ENCODE data around the gene HRC. TPM values are rescaled to one million over a fixed set of nuclear protein-coding genes. Genes with fewer than 3 reads are reported as not detected.

Gene HRC
- total RNA-seq, 2 donors from 2014 or later = 0.57 to 3.9 TPM

DNA sequence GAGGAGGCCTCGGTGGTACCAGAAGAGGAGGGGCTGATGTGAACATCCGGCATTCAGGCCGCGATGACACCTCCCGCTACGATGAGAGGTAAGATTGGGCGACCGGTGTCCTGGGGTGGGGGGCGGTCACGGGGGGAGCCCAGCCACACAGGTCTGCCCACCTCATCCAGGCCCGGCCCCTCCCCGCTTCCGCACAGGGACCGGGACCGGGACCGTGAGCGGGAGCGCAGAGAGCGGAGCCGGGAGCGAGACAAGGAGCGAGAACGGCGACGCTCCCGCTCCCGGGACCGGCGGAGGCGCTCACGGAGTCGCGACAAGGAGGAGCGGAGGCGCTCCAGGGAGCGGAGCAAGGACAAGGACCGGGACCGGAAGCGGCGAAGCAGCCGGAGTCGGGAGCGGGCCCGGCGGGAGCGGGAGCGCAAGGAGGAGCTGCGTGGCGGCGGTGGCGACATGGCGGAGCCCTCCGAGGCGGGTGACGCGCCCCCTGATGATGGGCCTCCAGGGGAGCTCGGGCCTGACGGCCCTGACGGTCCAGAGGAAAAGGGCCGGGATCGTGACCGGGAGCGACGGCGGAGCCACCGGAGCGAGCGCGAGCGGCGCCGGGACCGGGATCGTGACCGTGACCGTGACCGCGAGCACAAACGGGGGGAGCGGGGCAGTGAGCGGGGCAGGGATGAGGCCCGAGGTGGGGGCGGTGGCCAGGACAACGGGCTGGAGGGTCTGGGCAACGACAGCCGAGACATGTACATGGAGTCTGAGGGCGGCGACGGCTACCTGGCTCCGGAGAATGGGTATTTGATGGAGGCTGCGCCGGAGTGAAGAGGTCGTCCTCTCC lies 47.4 kb downstream of the HRC start:
- no peak overlapping the region for H3K9ac ChIP-seq (ENCODE audit: extremely low read depth, low read length, poor library complexity, severe bottlenecking)
- H3K36me3 ChIP-seq (ENCODE audit: control insufficient read depth, insufficient read depth, low read length) = peaks cover 67% of the 10 kb centered on the region
- H3K4me3 ChIP-seq (ENCODE audit: low read length) = no peak overlapping the region
- no peaks in the 10 kb centered on the region for H3K27me3 Mint-ChIP-seq (ENCODE audit: insufficient read depth)
- no peaks in the 10 kb centered on the region for H3K4me1 ChIP-seq (ENCODE audit: control insufficient read depth, insufficient read depth, low read length)
- no peak overlapping the region for H3K4me3 Mint-ChIP-seq
- peaks cover 4% of the 10 kb centered on the region for H3K4me1 Mint-ChIP-seq
- H3K36me3 Mint-ChIP-seq (ENCODE audit: low read depth) = peaks cover 46% of the 10 kb centered on the region
- H3K27me3 ChIP-seq (ENCODE audit: control insufficient read depth, insufficient read depth, low read length, poor library complexity, severe bottlenecking) = no peaks in the 10 kb centered on the region
- no peak overlapping the region for H3K27ac Mint-ChIP-seq
- H3K9me3 ChIP-seq (ENCODE audit: control insufficient read depth, low read length) = no peaks in the 10 kb centered on the region
- H3K9me3 Mint-ChIP-seq = no peaks in the 10 kb centered on the region
- H3K27ac ChIP-seq (ENCODE audit: low read depth, low read length) = no peak overlapping the region
- TF ChIP-seq, protein P1, sequence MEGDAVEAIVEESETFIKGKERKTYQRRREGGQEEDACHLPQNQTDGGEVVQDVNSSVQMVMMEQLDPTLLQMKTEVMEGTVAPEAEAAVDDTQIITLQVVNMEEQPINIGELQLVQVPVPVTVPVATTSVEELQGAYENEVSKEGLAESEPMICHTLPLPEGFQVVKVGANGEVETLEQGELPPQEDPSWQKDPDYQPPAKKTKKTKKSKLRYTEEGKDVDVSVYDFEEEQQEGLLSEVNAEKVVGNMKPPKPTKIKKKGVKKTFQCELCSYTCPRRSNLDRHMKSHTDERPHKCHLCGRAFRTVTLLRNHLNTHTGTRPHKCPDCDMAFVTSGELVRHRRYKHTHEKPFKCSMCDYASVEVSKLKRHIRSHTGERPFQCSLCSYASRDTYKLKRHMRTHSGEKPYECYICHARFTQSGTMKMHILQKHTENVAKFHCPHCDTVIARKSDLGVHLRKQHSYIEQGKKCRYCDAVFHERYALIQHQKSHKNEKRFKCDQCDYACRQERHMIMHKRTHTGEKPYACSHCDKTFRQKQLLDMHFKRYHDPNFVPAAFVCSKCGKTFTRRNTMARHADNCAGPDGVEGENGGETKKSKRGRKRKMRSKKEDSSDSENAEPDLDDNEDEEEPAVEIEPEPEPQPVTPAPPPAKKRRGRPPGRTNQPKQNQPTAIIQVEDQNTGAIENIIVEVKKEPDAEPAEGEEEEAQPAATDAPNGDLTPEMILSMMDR (conservative IDR thresholded peaks at IDR 0.05) = no peak
- 95 to 97% methylated on average over 68 to 93 of the region's 93 CpGs for WGBS, 2 experiments (ENCODE audit: insufficient coverage in 1 of 2, insufficient read length in 1 of 2)
- no peak for DNase-seq

DNA sequence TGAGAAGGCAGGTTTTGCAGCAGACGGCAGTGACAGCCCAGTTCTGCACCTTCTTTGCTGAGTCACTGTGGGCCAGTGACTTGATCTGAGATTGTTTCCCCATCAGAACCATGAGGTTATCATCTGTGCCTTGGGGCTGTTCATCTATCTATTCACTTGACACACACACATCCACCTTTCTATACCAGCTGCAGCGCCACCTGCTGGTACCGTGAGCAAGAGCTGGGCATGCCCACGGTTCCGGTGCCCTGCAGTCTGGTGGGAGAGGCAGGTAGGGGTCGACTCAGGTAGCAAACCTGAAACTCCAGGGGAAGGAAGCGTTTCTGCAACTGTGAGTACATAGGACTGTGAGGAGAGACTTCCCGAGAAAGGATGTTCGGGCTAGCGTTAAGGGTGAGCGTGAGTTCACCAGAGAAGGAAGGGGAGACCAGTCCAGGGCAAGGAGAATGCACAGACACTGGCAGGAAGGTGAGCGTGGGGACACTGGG lies 48.5 kb downstream of the HRC start:
- H3K27ac ChIP-seq (ENCODE audit: low read depth, low read length) = peak overlapping the region; percentile 44
- peaks cover 76% of the 10 kb centered on the region for H3K36me3 ChIP-seq (ENCODE audit: control insufficient read depth, insufficient read depth, low read length)
- H3K9me3 ChIP-seq (ENCODE audit: control insufficient read depth, low read length) = no peaks in the 10 kb centered on the region
- 76 to 80% methylated on average over 10 to 12 of the region's 12 CpGs for WGBS, 2 experiments (ENCODE audit: insufficient coverage in 1 of 2, insufficient read length in 1 of 2)
- H3K4me1 ChIP-seq (ENCODE audit: control insufficient read depth, insufficient read depth, low read length) = no peaks in the 10 kb centered on the region
- H3K27ac Mint-ChIP-seq = peak overlapping the region; percentile 84
- H3K4me1 Mint-ChIP-seq = peaks cover 2% of the 10 kb centered on the region
- DNase-seq = peak; percentile 92
- H3K27me3 ChIP-seq (ENCODE audit: control insufficient read depth, insufficient read depth, low read length, poor library complexity, severe bottlenecking) = no peaks in the 10 kb centered on the region
- H3K9ac ChIP-seq (ENCODE audit: extremely low read depth, low read length, poor library complexity, severe bottlenecking) = no peak overlapping the region
- H3K27me3 Mint-ChIP-seq (ENCODE audit: insufficient read depth) = no peaks in the 10 kb centered on the region
- TF ChIP-seq, protein P1 (conservative IDR thresholded peaks at IDR 0.05) = peak; percentile 93
- H3K4me3 ChIP-seq (ENCODE audit: low read length) = no peak overlapping the region
- H3K4me3 Mint-ChIP-seq = no peak overlapping the region
- H3K36me3 Mint-ChIP-seq (ENCODE audit: low read depth) = peaks cover 56% of the 10 kb centered on the region
- no peaks in the 10 kb centered on the region for H3K9me3 Mint-ChIP-seq

DNA sequence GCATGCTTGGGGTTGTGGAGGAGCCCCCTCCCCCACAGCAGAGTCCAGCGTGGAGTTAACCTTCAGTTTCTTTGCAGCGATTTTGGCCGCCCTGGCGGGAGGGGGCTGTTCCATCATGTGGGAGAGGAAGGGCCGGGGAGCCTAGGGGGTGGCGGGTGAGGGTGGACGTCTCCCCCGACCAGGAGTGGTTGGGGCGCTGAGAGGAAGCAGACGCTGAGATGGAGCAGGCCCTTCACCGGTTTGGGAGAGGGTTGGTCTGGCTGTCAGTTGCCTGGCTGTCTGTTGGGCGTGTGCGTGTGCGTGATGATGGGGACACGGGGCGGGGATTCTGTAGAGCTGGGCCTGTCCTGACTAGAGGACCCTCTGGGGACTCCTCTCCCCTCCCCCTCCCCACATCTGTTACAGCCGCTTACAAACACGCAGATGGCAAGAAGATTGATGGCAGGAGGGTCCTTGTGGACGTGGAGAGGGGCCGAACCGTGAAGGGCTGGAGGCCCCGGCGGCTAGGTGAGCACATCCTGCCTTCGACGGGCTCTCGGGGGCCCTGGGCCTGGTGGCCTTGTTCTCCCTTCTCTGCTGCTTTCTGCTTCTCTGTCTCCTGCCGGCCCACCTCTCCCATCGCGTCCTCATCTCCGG lies 50.8 kb downstream of the HRC start:
- TF ChIP-seq, protein P1 (conservative IDR thresholded peaks at IDR 0.05) = no peak
- Histone ChIP-seq H3K27ac (ENCODE audit: low read depth, low read length) (peak overlapping the region; percentile 73), H3K9ac (ENCODE audit: extremely low read depth, low read length, poor library complexity, severe bottlenecking) (no peak overlapping the region), H3K9me3 (ENCODE audit: control insufficient read depth, low read length) (no peaks in the 10 kb centered on the region), H3K4me3 (ENCODE audit: low read length) (no peak overlapping the region), H3K36me3 (ENCODE audit: control insufficient read depth, insufficient read depth, low read length) (peaks cover 89% of the 10 kb centered on the region), H3K4me1 (ENCODE audit: control insufficient read depth, insufficient read depth, low read length) (no peaks in the 10 kb centered on the region), H3K27me3 (ENCODE audit: control insufficient read depth, insufficient read depth, low read length, poor library complexity, severe bottlenecking) (no peaks in the 10 kb centered on the region)
- Mint-ChIP-seq H3K27ac (no peak overlapping the region), H3K4me3 (no peak overlapping the region), H3K36me3 (ENCODE audit: low read depth) (peaks cover 70% of the 10 kb centered on the region), H3K9me3 (no peaks in the 10 kb centered on the region), H3K4me1 (peaks cover 2% of the 10 kb centered on the region), H3K27me3 (ENCODE audit: insufficient read depth) (no peaks in the 10 kb centered on the region)
- 92 to 95% methylated on average over 15 to 30 of the region's 30 CpGs for WGBS, 2 experiments (ENCODE audit: insufficient coverage in 1 of 2, insufficient read length in 1 of 2)
- no peak for DNase-seq
